T47D (cell line): ENCODE data around the gene UBASH3B.
A peak's percentile ranks its signal among the peaks of the same experiment; 100 is the strongest.

Experiments
- DNase-seq, 2 experiments: peaks; one replicate each; pipeline versions ENCODE4 v3.0.0 to v3.0.0-alpha.2; 2011 to 2012; ENCODE audit warnings: low read depth in 1 of 2, low spot score in 1 of 2
- JUND ChIP-seq: IDR thresholded peaks from 2 replicates; pipeline ENCODE4 v1.6.1; 2012; ENCODE audit warnings: low read depth
- in situ Hi-C: cut with HindIII; loops from 2 replicates; pipeline ENCODE4 v1.10.0; 2016; ENCODE audit warnings: low sequenced_read_pairs, low pct_unique_long_range_greater_than_20kb

Gene UBASH3B

GRCh38 chr11:122707901-122708300 is 52.4 kb downstream of the UBASH3B start:
- TF ChIP-seq JUND, result no peak
- no peak for DNase-seq
- in situ Hi-C loops, result no loop called here

- in situ Hi-C loops, result no loop called here
- no peak for DNase-seq
- no peak for TF ChIP-seq JUND
Observed at GRCh38 chr11:122709039-122709760, 53.7 kb downstream of the UBASH3B start.

GRCh38 chr11:122711362-122711761 is 55.8 kb downstream of the UBASH3B start:
- no peak for DNase-seq
- no peak for TF ChIP-seq JUND
- in situ Hi-C loops, result no loop called here

- no peak for TF ChIP-seq JUND
- in situ Hi-C loops, result no loop called here
- no peak for DNase-seq
Observed at GRCh38 chr11:122711831-122712381, 56.4 kb downstream of the UBASH3B start.

GRCh38 chr11:122714004-122714403 is 58.5 kb downstream of the UBASH3B start:
- no peak for DNase-seq
- in situ Hi-C loops, result no loop called here

GRCh38 chr11:122714484-122714883 is 59.0 kb downstream of the UBASH3B start:
- DNase-seq, result no peak
- no peak for TF ChIP-seq JUND
- in situ Hi-C loops, result no loop called here

More at GRCh38 chr11:122714004-122714403, 58.5 kb downstream of the UBASH3B start:
- TF ChIP-seq JUND, result no peak

- no peak for TF ChIP-seq JUND
- in situ Hi-C loops, result no loop called here
- DNase-seq, result no peak
Observed at GRCh38 chr11:122715548-122716440, 60.3 kb downstream of the UBASH3B start.

- no peak for DNase-seq
- in situ Hi-C loops, result no loop called here
- no peak for TF ChIP-seq JUND
Observed at GRCh38 chr11:122717264-122717867, 61.8 kb downstream of the UBASH3B start.

- TF ChIP-seq JUND, result no peak
- DNase-seq, result peak in 1 of 2 experiments; percentile 29
- in situ Hi-C loops, result no loop called here
Observed at GRCh38 chr11:122720107-122720881, 64.8 kb downstream of the UBASH3B start.

GRCh38 chr11:122721201-122721963 is 65.9 kb downstream of the UBASH3B start:
- DNase-seq, result no peak
- in situ Hi-C loops, result no loop called here
- TF ChIP-seq JUND, result no peak

- in situ Hi-C loops, result no loop called here
- no peak for TF ChIP-seq JUND
- DNase-seq, result no peak
Observed at GRCh38 chr11:122721964-122722266, 66.4 kb downstream of the UBASH3B start.
